HG03571 (cell line): ENCODE results near the gene AADACL3.
"Not testable (repeated sequence)": the region's sequence is repeated elsewhere in the genome, so short reads cannot be mapped to it uniquely, and the experiment has no call there.

Experiments used
- ATAC-seq: cut with Tn5 transposase; IDR thresholded peaks from one replicate; pipeline ENCODE4 v1.9.1; 2021; ENCODE audit not compliant: unreplicated experiment

The AADACL3 gene

GRCh38 chr1:12714710-12715475 is 1.0 kb upstream of the AADACL3 start:
- no peak for ATAC-seq

- no peak for ATAC-seq
Measured at GRCh38 chr1:12717301-12717838, 1.5 kb downstream of the AADACL3 start.

- ATAC-seq, result no peak
Measured at GRCh38 chr1:12722626-12723025, 6.7 kb downstream of the AADACL3 start.

- ATAC-seq, result no peak
Measured at GRCh38 chr1:12728391-12728790, 12.5 kb downstream of the AADACL3 start.

DNA sequence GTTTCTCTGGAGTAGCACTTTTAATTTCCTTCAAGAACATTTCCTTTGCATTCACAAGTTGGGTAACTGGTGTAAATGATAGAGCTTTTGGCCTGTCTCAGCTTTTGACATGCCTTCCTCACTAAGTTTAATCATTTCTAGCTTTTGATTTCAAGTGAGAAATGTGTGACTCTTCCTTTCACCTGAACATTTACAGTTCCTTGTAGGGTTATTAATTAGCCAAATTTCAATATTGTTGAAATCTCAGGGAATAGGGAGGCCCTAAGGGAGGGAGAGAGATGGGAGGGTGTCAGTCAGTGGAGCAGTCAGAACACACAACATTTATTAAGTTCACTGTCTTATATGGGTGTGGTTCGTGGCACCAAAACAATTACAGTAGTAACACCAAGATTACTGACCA is 14.2 kb downstream of the AADACL3 start:
- no peak for ATAC-seq

- ATAC-seq, result not testable (repeated sequence)
Measured at GRCh38 chr1:12731084-12731483, 15.2 kb downstream of the AADACL3 start.

- no peak for ATAC-seq
Measured at GRCh38 chr1:12734651-12735050, 18.7 kb downstream of the AADACL3 start.

DNA sequence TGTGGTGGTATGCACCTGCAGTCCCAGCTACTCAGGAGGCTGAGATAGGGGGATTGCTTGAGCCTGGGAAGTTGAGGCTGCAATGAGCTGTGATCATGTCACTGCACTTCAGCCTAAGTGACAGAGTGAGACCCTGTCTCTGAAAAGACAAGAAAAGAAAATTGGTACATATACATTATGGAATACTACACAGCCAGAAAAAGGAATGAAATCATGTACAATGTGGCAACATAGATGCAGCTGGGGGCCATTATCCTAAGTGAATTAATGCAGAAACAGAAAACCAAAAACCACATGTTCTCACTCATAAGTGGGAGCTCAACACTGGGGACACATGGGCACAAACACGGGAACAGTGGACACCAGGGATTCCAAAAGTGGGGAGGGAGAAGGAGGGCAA is 23.0 kb downstream of the AADACL3 start:
- ATAC-seq, result no peak

GRCh38 chr1:12739613-12740012 is 23.7 kb downstream of the AADACL3 start:
- ATAC-seq, result no peak

GRCh38 chr1:12741946-12742345 is 26.0 kb downstream of the AADACL3 start:
- no peak for ATAC-seq

DNA sequence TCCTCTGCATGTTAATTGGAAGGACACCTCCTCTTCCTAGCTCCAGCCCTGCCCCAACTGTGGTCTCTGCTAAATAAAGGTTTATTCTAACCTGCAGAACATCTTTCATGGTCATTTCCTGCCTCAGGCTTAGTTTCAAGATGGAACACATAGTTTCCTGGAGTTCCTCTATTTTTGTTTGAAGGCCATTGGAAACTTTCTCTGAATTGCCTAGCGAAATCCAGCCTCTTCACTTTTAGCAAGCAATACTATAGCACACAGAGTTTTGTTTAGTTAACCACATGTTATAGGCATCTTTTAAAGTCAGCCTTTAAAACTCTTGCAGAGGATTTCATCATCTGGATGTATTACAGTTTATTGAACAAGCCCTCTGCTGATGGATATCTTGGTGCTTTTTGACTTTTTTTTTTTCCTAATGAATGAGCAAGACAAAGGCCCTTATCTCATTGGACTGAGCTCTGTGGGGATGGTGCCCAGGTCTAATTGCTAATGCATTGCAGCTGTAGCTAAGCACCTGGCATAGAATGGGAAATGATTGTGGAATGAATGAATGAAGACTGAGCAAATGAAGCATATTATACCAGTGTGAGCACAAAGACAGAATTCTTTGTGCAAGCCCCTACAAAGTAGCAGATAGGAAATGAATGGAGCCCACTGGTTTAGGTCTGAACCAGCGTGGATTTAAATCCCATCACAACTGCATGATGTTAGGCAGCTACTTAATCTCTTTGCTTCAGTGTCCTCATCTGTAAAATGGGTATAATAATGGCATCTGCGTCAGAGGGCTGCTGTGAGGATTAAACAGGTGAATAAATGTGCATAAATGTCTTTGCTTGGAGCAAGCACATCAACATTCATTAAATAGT is 29.4 kb downstream of the AADACL3 start:
- no peak for ATAC-seq

GRCh38 chr1:12745992-12746323 is 30.0 kb downstream of the AADACL3 start, which contains the start of gene CFAP107:
Gene CFAP107 (plus strand): TSS chr1:12746200. CDS start chr1:12746431, 231 bp downstream.
- ATAC-seq, result no peak

- no peak for ATAC-seq
Measured at GRCh38 chr1:12748778-12749355, 33.0 kb downstream of the AADACL3 start.

DNA sequence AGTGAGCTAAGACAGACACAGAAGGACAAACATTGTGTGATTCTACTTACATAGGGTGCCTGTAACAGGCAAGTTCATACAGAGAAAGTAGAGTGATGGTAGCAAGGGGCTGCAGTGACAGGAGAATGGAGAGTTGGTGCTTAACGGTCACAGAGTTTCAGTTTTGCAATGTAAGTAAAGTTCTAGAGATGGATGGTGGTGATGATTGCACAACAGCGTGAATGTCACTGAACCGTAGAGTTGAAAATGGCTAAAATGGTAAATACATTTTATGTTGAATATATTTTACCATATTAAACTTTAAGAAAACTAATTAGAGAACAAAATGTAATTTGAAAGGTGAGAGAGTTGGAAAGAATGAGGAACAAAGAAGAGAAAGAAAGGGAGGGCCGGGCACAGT is 38.8 kb downstream of the AADACL3 start:
- ATAC-seq, result no peak

- no peak for ATAC-seq
Measured at GRCh38 chr1:12756273-12756672, 40.4 kb downstream of the AADACL3 start.

DNA sequence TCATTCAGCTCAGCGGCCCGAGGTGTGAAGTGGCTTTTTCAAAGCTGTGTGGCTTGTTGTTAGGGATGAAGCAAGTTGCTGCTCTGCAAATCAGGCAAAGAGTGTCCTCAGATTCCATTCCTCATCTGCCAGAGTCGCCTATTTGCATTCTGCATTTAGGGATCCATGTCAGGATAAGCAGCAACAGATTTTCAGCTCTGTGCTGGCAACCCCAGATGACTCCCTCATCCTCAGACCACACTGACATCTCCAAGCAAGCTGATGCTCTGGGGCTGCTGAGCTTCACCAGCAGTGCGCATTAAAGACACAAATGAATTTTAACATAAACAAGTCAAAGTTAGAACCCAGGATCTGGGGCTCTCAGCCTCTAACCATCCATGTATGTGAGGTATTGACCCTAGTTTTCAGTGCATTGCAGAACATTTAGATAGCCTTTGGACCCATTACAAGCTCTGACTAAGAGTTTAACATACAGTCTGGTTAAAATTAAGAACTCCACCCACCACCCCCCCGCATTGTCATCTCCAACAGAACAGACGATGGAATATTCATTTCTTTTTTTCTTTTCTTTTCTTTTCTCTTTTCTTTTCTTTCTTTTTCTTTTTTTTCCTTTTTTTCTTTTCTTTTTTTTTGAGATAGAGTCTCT is 41.0 kb downstream of the AADACL3 start:
- ATAC-seq, result no peak

DNA sequence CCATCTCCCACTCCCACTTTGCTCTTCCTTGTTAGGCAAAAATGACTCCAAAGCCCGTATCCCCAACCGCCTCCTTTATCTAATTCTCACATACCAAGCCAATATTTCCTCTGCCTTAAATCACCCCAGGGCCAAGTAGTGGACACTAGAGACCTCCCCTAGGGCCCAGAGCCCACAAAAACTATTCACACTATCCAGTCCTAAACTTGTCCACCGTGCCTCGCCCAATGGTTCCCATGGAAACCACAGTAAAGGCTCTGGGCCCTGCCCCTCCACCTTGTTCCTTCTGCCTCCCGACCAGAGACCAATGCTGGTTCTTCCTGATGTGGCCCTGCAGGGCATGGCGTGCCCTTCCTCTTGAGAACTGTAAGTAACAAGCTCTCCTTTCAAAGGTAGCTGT is 41.9 kb downstream of the AADACL3 start:
- no peak for ATAC-seq

DNA sequence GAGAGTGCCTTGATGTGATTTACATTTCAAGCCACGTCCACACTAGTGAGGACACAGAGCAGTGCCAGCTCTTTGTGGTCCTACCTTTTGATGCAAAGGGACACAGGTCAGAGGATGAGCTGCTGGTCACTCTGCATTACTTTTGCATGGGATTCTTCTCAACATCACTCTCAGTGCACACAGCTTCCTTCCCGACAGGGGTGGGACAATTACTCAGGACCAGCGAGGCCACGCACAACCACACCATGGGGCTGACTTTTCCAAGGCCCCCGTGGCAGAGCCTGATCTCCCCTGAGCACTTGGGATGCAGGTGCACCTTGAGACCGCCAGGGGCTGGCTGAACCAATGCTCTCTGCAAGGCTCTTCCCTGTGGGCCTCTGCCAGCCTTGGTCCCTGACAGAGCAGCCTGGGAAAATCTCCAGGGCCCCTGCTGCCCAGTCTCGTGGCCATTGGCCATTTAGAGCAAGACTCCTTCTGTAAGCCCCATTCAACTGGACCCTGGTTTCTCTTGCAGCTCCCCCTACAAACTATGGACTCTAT is 44.4 kb downstream of the AADACL3 start:
- ATAC-seq, result no peak

DNA sequence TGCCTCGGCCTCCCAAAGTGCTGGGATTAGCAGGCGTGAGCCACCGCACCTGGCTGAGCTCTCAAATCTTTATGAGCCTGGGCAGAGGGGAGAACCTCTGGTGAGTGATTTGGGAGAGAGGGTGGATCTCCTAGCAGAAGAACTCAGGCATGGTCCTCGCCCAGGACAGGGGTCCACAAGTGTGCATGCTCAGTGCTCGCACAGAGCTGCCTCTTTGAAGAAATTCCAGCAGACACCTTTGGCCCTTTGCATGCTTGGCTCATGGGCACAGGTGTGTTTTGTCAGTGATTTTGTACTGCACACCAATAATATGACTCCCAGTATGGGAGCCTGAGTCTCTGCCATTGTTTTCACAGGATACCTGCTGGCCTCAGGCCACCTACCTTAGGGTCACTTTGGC is 45.9 kb downstream of the AADACL3 start:
- ATAC-seq, result no peak

GRCh38 chr1:12762766-12763165 is 46.9 kb downstream of the AADACL3 start:
- no peak for ATAC-seq

DNA sequence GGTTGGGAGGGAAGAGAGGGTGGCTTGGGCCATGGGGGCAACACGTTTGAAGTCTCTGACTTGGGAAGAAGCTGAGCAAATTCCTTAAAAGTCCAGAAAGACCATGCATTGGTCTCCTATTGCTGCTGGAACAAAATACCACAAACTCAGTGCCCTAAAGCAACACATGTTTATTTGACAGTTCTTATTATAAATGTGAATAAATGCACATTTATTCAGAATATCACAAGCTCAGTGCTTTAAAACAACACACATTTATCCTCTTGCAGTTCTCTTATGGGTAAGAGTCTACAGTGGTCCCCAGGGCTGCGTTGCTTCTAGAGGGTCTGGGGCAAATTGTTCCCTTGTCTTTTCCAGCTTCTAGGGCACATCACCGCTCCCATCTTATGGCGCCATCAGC is 47.6 kb downstream of the AADACL3 start:
- ATAC-seq, result no peak
